C4-2B (cell line): ENCODE data around the gene TNS1.

ENCODE experiments used
- H3K27ac ChIP-seq: fragments of 450-650 bp; 2 replicates; pipeline ENCODE4 v1.5.1; 2017
- ZFX ChIP-seq: fragments of 450-650 bp; IDR thresholded peaks from 2 replicates; pipeline ENCODE4 v1.6.1; 2017
- TF ChIP-seq, protein P1 (sequence below): fragments of 450-650 bp; conservative IDR thresholded peaks from 2 replicates; pipeline ENCODE4 v1.5.1; 2017; ENCODE audit warnings: mild to moderate bottlenecking

TNS1 gene

DNA sequence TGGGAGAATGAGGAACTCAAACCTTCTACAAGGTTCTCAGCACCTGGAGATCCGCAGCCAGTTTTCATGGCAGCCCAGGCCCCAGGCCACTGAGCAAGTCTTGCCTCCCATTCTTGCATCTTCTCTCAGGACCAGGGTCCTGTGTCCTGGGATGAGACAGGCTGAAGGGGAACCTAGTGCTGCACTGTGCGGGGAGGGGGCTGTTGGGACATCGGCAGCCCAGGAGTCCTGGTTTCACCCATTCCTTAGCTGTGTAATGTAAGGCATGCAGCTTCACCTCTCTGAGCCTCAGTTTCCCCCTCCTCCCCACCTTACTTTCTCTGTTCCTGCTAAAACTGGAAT lies 43.9 kb downstream of the TNS1 start:
- TF ChIP-seq ZFX: no peak
- TF ChIP-seq, protein P1, sequence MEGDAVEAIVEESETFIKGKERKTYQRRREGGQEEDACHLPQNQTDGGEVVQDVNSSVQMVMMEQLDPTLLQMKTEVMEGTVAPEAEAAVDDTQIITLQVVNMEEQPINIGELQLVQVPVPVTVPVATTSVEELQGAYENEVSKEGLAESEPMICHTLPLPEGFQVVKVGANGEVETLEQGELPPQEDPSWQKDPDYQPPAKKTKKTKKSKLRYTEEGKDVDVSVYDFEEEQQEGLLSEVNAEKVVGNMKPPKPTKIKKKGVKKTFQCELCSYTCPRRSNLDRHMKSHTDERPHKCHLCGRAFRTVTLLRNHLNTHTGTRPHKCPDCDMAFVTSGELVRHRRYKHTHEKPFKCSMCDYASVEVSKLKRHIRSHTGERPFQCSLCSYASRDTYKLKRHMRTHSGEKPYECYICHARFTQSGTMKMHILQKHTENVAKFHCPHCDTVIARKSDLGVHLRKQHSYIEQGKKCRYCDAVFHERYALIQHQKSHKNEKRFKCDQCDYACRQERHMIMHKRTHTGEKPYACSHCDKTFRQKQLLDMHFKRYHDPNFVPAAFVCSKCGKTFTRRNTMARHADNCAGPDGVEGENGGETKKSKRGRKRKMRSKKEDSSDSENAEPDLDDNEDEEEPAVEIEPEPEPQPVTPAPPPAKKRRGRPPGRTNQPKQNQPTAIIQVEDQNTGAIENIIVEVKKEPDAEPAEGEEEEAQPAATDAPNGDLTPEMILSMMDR: no peak
- no peak overlapping the region for H3K27ac ChIP-seq

- H3K27ac ChIP-seq: no peak overlapping the region
- TF ChIP-seq, protein P1: no peak
- no peak for TF ChIP-seq ZFX
Measured at GRCh38 chr2:217958206-217958883, 44.5 kb downstream of the TNS1 start.

GRCh38 chr2:217956586-217957457 lies 46.0 kb downstream of the TNS1 start:
- H3K27ac ChIP-seq: no peak overlapping the region
- no peak for TF ChIP-seq ZFX
- TF ChIP-seq, protein P1: no peak

DNA sequence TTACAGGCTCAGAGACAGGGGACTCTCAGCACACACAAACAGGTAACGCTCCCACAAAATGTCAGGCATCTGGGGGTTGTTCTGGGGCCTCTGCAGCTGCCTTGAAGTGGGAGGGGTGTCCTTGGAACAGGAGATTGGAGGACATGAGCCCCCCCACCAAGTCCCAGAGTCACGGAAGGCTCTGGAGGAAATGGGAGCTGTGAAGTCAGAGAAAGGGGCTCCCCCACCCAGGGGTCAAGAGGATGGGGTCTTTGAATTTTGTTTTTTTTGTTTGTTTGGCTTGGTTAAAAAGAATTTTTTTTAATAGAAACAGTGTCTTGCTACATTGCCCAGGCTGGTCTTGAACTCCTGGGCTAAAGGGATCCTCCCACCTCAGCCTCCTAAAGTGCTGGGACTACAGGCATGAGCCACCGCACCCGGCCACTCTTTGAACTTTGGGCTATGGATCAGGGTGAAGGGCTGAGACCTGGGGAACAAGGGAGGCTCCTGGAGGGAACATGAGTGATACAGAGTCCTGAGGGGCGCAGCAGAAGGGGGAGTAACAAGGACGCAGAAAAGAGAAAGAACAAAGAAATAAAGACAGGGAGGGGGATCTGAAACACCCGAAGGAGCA lies 46.8 kb downstream of the TNS1 start:
- TF ChIP-seq, protein P1: no peak
- no peak for TF ChIP-seq ZFX
- H3K27ac ChIP-seq: no peak overlapping the region

DNA sequence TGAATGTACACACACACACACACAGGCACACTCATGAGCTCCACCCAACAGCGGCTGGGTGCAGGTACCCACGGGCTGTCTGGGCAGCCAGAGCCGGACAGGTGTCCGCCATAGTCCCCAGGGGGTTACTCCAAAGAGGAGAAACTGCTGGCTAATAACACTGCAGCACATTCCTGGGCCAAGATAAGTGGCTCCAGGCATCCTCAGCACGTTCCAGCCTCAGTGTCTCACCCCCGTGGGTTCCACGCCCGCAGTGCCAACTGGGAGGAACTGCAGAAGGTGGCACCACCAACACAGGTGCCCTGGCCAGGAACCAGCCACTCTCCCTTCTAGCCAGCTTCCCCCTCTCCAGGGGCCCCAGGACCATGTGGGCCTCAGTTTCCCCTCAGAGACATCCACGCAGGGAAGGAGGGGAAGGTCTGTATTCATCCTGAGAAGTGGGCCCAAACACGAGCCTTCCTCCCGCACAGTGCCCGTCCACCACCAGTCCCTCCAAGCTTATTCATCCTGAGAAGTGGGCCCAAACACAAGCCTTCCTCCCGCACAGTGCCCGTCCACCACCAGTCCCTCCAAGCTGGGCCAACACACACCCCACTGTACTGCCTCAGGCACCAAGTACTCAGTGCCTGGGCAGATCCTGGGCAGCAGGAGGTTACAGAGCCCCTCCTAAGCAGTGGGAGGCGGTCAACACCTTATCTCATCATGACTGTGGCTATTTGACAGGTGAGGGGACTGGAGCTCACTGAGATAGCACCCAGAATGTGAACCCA lies 47.6 kb downstream of the TNS1 start:
- H3K27ac ChIP-seq: no peak overlapping the region
- no peak for TF ChIP-seq ZFX
- TF ChIP-seq, protein P1: no peak

DNA sequence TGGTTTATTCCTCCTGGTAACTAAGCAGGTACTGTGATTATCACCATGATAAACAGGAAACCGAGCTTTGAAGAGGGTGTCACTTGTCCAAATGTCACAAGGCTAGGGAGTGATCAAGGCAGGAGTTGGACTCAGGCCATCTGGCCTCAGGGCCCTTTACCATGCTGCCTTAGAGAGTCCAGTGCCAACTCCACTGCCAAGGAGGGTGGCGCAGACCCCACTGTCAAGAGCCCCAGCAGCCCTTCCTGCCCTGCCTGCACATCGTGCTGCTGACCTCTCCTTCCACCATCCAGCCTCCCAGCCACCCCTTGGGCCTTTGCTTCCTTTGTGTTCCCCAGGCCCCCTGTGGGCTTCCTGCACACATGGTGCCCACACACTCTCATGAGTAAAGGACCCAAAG lies 48.3 kb downstream of the TNS1 start:
- TF ChIP-seq, protein P1: no peak
- TF ChIP-seq ZFX: no peak
- H3K27ac ChIP-seq: no peak overlapping the region
